ENCODE results near the gene AVPR1B.

GRCh38 chr1:206143537-206144172 lies 26.5 kb upstream of the AVPR1B start:
- TF ChIP-seq POLR2A (IDR thresholded peaks at IDR 0.05) (no peak), CTCF (IDR thresholded peaks at IDR 0.05) (no peak)

All from stomach (tissue), 4 donors.